Stimulated activated CD4-positive, alpha-beta T cell treated with anti-CD3 and anti-CD28 coated beads, Interleukin-4, amount 100 ng/mL, for 4 hours (primary cell): ENCODE data around the gene LRP6.
"Not testable (repeated sequence)": the region's sequence is repeated elsewhere in the genome, so short reads cannot be mapped to it uniquely, and the experiment has no call there.

Experiments used
- DNase-seq, 2 experiments: peaks; one replicate each; pipeline ENCODE4 v3.0.0-alpha.2; 2020

LRP6 gene

DNA sequence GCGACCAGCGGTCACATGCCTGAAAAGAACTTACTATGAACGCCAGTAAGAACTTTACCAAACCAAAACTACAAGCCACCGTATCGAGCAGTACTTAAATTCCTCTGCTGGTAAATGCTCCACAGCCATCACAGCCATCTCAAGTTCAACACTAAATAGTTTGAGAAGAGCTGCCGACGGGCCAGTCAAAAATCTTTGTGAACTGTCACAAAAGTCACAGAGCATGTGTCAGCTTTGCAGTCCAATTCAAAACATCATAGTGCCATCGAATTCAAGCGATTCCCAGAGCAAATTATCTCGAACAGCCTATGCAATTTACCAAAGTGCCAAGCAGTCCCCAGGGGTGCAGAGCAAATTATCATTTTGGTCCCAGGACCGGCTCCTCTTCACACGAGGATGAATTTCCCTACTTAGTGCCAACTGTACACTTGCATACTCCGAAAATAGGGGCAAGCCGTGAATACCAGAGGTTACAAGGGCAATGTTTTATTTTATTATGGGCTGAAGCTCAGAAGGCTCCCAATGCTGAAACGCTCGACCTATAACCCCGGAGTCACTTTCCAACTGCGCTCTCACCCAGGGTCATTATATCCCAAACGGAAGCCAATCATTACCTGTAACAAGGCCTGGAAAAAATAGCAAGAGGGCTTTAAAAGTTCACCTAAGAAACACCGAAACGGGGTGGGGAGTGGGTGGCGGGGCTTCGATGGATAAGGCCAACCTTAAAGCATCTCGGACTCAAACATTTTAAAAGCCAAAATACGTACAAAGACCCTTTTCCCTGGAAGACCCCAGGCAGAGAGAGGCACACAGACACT, 1.1 kb downstream of the LRP6 start:
- DNase-seq, result no peak

DNA sequence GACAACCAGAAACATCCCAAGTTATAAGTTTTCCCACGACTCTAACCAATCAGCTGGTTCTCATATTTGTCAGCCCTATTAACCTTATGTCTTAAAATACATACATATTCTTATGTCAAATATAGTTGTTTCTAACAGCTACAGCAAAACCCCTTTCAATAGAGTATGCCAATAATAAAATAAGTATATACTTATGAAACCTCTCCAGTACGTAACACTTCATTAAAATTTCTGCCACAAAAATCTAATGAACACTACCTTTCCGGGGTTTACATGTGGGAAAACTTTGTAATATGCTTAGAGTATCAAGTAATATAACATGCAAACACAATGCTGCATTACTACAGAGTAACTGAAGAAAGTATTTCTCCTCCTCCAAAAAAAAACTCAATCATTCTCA, 1.8 kb downstream of the LRP6 start:
- no peak for DNase-seq

DNA sequence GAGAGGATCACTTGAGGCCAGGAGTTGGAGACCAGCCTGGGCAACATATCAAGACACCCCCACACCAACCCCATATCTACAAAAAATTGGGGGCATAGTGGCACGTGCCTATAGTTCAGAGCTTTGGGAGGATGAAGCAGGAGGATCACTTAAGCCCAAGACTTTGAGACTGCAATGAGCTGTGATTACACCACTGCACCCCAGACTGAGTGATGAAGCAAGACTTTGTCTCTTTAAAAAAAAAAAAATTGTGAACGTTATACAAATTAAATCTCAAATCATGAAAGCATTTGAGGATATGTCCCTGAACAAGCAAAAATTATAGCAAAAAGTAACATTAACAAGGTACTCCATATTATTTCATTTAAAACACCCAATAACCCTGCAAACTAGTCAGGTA, 2.9 kb downstream of the LRP6 start:
- no peak for DNase-seq

DNA sequence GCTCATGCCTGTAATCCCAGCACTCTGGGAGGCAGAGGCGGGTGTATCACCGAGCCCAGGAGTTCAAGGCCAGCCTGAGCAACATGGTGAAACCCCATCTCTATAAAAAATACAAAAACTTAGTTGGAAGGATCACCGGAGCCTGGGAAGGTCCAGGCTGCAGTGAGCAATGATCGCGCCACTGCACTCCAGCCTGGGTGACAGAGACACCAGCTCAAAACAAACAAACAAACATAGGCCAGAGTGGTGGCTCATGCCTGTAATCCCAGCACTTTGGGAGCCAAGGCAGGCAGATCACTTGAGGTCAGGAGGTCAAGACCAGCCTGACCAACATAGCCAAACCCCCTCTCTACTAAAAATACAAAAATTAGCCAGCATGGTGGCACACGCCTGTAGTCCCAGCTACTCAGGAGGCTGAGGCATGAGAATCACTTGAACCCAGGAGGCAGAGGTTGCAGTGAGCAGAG, 10.5 kb downstream of the LRP6 start:
- not testable (repeated sequence) for DNase-seq

DNA sequence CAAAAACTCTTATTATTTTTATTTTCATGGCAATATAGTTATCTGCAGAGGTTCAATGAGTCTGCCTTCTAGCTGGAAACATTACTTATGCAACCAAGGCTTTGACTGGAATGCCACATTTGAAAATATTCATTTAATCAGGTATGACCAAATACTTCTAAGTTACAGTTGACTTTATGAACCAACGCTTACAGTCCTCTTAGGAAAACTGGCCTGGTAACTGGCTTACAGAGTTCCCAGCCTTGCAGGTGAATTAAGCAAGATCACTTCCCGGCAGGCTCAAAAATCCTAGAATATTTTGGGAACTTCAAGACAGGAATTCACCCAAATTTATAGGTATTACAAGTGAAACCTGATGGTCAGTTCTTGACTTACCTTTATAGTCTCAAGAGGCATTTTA, 12.3 kb downstream of the LRP6 start:
- DNase-seq, result no peak

DNA sequence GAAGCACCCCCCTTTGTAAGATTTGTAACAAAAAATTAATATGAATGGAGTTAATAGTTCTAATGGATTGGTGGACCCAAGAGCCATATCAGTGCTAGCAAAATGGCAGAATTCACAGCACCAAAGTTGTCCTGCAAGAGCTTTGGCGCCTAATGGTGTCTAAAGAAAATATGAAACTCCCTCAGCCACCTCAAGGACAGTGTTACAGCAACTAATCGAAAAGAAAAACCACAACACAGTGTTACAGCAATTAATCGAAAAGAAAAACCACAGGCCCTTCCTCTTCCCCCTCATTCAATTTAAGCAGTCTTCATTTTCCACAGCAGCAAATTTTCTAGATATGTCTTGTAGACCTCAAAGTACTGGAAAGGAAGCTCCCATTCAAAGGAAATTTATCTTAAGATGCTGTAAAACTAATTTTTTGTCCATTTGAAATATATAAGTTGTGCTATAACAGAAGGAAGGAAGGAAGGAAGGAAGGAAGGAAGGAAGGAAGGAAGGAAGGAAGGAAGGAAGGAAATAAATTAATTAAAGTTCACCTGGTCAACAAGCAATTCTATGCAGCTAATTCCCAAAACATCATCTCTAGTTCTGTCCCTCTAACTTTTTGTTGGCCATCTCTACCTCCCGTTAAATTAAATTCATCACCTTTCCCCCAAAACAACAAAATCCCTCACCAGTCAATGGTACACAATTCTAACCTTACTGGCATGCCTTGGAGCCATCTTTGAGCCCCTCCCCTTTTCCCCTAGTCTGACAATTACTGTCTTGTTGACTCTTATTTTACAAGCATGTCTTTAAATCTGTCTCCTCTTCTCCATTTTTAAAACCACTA, 17.4 kb downstream of the LRP6 start:
- no peak for DNase-seq

DNA sequence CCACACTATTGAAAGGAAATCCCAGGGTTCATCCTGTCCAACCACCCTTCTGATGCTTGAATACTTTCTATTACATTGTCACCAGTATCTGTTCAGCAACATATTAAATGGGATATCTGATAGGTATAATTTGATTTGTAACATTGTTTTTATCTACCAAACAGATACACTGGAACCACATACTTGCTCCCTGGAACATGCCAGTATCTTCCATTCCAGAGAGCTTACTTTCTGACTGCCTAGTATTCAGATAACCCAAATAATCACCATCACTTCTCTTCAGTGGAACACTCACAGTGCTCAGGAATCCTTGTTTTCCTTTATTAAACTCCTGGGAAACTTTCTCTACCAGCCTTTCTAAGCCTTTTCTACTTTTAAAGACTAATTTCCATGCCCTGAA, 19.3 kb downstream of the LRP6 start:
- DNase-seq, result no peak

DNA sequence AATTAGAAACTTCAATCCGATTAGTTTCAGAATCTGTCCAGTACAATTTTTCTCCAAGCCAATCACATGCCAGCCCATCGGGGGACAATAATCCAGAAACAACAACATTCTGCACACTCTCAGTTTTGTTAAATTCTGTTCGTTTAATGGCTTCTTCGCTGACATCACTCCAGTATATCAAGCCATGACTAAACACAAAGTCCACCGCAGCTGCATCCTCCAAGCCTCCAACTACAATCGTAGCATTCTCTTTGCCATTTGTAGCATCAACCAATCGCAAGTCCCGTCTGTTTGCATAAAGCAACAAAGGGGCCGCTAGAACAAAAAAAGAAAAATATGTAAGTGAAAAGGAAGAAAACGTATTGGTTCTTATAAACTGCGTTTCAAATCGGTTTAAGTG, 22.5 kb downstream of the LRP6 start:
- DNase-seq, result no peak

DNA sequence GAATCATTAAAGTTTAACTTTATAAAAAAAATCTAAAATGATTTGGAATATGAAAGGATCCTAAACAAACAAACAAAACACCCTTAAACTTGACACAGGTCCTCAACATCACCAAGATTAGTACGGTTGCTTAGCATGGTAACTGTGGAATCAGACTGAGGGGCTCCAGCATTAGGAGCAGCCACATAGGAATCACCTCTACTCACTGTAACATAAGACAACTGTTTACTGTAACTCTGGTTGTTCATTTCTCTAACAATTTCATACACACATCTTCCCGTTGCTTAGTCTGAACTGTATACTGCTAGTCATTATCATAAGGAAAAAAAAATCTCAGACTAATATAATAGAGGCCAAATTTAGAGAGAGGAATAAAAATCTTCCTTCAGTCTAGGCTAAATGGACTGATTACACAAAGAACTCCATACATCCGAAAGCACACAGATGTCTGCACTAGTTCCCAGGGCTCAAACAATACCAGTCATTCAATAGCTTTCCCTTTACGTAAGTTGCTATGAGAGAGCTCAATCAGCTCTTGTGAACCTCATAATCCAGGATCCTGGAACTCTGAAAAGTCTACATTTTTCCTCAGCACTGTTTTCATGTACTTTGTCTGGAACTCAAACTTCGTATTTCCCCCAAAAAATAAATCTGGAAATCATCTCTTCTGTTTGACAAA, 26.0 kb downstream of the LRP6 start:
- no peak for DNase-seq

DNA sequence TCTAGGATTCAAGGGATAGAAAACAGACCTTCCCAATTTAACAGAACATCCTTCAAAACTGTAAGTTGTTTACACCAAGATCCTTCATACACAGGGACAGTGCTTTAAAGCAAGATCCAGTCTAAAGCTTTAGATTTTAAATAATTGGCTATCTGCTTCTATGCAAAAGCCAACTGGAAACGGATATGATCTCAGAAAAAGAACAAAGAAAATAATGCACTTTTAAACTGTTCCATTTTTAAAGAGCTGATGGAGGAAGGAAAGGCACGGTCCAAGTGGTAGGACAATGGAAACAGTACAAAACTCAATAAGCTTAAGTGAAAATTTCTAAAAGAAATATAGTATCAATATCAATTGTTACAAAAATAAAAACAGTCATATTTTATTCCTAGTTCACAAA, 27.7 kb downstream of the LRP6 start:
- no peak for DNase-seq

DNA sequence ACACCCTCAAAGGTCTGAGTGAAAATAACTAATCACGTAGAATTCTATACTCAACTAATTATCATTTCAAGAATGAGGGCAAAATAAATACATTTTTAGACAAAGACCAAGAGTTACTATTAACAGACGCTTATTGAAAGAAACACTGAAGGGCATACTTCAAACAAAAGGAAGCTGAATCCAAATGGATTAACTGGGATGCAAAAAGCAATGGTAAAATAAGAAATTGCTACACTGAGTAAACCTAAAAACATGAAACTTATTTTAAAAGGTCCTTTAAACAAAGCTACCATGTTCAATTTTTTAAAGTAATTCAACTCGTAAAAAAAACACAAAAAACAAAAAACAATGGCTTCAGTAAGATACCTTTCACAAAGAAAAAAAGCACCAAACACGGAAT, 28.2 kb downstream of the LRP6 start:
- DNase-seq, result no peak

DNA sequence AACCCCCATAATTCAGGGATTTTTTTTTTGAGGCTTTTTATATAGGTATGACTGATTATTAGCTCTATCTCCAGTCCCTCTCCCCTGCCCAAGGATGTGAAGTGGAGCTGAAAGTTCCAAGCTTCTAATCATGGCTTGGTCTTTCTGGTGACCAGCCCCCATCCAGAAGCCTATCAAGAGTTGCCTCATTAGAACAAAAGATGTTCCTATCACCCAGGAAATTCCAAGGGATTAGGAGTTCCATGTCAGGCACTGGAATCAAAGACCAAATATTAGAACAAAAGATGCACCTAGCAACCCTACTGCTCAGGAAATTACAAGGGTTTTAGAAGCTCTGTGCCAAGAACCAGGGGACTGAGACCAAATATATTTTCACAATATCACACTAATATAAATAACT, 29.9 kb downstream of the LRP6 start:
- DNase-seq, result no peak

DNA sequence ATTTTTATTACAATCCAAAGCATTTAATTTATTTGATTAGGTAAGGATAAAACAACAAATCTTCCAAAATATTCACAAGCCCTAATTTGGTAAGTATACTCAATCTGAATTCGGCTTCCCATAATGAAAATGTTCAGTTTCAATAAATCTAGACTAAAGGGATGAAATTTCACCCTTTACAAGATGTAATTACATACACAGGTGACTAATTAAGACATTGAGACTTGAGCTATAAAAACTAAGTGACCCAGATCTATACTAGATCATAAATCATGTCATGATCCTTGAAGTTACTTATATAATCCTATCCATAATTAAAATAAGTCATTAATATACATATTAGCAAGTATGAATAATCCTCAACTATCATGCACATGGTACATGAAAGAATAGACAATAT, 36.6 kb downstream of the LRP6 start:
- DNase-seq, result no peak

DNA sequence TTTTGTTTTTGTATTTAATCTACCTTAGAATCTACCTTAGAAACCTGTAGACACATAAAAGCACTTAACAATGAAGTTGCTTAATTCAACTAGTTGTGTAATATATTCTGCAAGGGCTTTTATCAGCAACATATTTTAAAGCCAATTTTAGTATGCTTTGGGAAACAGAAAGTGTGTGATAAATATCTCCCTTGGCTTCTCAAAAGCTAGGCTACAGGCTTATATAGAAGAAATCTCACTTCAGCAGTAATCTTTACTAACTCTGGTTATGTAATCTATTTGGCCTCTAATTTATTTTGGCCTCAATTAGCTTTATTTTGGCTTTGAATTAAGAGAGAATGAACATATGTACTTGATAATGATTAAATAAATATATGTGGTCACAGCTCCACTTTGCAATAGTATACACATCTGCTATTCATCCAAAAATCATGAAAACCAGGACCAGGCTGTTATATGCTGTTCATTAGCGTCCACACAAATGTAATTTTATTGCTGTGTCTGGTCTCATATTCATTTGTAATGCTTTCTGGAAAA, 37.2 kb downstream of the LRP6 start:
- no peak for DNase-seq

DNA sequence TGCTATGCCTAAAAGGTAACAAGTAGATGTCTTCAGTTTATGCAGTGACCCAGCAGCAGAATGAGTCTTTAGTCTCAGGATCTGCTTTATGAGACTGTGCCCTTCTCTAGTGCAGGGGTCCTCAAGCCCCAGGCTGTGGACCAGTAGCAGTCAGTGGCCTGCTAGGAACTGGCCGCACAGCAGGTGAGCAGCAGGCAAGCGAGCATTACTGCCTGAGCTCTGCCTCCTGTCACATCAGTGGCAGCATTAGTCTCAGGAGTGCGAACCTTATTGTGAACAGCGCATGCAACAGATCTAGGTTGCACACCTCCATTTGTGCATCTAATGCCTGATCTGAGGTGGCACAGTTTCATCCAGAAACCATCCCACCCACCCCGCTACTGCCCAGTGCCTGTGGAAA, 38.4 kb downstream of the LRP6 start:
- no peak for DNase-seq

DNA sequence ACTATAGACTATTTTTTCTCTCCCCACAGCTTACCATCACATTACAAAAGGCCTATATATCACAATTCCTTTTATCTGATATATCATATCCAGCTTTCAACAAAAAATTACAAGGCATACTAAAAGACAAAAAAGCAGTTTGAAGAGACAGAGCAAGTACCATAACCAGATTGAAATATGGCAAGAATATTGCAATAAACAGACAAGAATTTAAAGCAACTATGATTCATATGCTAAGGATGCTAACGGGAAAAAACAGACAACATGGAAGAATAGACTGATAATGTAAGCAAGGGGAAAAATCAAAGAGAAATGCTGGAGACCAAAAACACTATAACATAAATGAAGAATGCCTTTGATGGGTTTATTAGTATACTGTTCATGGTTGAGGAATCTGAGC, 40.7 kb downstream of the LRP6 start:
- DNase-seq, result no peak

DNA sequence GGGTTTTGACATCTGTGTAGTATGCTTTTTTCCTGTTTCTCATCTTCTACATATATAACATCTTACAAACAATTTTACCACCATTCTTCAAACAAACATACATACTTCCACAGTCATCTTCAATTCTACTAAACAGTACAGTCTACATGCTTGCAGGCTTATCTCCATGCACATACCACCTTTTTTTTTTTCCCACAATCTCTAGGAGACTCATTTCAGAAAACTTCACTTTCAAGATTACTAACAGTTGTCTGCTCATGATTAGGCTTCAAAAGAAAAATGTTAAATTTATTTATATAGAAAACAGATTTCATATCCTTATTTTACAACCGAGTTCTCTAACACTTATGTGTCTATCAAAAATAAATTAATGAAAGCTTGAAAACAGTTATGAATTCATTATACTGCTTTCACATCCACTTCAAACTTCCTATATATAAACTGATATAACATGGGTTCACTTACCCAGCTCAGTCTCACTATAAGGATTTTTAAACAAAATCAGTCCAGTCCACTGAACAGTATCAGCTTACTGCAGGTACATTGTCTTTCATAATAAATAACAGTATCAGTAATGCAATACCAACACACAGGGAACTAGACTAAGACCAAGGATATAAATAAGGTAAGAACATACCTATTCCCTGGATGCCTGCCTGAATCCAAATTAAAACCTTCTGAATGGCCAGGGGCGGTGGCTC, 42.5 kb downstream of the LRP6 start:
- DNase-seq, result no peak

DNA sequence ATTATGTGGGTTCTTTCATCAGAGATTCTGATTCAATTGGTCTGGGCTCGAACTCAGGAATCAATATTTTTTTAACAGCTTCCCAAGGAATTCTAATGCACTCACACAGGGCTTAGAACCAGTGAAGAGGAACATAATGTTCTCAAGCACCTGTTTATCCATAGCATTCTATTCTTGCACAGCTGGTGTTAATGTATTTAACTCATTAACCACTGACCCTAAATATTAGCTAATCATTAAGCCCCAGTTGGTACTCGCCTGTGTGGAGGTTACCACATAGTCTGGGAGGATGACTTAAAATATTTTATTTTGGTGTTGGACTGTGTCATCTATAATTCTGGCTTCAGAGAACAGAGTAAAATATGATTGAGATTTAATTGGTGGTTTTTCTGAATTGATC, 45.3 kb downstream of the LRP6 start:
- DNase-seq, result no peak

DNA sequence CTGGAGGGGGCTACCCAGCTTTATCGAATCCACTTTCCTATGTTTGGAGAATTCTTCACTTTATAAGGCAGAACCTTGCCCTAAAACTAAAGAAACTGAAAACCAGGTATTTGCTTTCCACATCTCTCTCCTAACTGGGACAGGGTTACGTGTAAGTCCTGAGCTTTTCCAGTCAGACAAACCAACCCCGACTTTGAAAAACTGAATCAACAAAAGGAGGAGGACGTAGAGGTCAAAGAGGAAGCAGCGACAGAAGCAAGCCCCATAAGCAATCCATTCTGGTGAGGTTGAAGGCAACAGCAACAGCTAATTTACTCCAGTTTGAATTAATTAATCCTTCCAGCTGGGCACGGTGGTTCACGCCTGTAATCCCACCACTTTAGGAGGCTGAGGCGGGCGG, 47.2 kb downstream of the LRP6 start:
- DNase-seq, result no peak

DNA sequence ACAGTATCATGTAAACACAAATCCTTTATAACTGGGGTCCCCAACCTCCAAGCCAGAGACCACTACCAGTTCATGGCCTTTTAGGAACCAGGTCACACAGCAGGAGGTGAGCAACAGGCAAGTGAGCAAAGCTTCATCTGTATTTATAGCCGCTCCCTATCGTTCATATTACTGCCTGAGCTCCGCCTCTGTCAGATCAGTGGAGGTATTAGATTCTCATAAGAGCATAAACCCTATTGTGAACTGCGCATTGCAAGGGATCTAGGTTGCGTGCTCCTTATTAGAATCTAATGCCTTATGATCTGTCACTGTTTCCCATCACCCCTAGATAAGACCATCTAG, 49.9 kb downstream of the LRP6 start:
- DNase-seq, result no peak

DNA sequence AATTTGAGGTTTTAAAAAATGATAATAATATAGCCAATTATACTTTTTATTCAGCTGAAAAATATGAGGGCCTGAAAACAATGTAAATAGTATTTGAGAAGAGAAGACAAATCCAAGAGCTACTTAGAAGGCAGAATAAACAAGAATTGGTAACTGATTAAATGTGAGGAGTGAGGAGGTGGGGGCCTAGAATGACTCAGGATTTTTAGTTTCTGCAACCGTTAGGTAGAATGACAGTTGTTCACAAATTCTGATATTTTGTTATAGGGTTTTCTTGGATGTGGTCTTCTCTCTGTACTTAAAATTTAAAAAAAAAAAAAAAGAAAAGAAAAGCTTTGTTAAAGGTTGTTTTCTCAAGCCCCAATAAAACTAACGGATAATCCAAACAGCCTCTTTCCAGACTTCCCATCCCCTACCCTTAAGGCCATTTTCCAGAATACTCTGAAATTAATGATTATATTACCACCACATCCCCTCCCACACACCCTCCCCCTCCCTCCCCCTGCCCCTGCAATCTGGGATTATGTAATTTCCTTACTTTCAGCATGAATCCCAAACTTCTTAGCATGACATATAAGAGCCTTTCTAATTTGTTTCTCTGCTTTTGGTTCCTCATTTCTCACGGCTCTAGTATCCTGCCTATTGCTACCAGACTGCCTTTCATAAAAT, 50.4 kb downstream of the LRP6 start:
- DNase-seq, result no peak

DNA sequence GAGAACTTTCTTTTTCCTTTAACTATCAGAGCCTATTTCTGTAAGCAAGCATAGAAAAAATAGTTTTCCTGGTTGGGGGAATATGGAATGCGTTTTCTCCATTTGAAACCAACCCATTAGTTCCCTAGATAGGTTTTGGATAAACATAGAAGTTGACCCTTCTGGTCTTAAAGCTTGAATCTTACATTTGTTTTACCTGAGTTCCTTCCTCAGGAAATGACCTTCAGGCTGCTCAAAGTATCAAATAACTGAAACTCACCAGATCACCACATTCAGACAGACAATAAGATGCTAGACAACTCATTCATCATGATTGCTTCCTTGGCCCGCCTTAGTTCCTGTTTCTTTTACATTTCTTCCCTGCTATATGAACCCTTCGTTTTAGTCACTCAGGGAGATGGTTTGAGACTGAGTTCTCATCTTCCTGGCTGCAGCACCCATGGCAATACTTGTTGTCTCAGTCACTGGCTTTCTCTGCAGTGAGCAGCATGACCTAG, 52.2 kb downstream of the LRP6 start:
- no peak for DNase-seq
